HEK293 (cell line): Measurements from ENCODE around the gene AHSA1.
A peak's percentile ranks its signal among the peaks of the same experiment; 100 is the strongest.

Experiments
- GFI1B ChIP-seq: fragments of 450-650 bp; formaldehyde crosslinking; IDR thresholded peaks from 2 replicates; pipeline ENCODE4 v1.5.1; 2016; ENCODE audit warnings: missing biosample characterization, missing genetic modification characterization
- KLF16 ChIP-seq: fragments of 450-650 bp; formaldehyde crosslinking; IDR thresholded peaks from 2 replicates; pipeline ENCODE4 v1.5.1; 2017; ENCODE audit warnings: missing biosample characterization, missing genetic modification characterization
- KLF7 ChIP-seq: fragments of 450-650 bp; formaldehyde crosslinking; IDR thresholded peaks from 2 replicates; pipeline ENCODE4 v1.5.1; 2016; ENCODE audit warnings: missing biosample characterization, missing genetic modification characterization, borderline replicate concordance
- OVOL3 ChIP-seq: fragments of 450-650 bp; formaldehyde crosslinking; IDR thresholded peaks from 2 replicates; pipeline ENCODE4 v1.5.1; 2016; ENCODE audit warnings: missing biosample characterization, missing genetic modification characterization
- PRDM1 ChIP-seq: fragments of 450-650 bp; formaldehyde crosslinking; IDR thresholded peaks from 2 replicates; pipeline ENCODE4; 2016; ENCODE audit warnings: missing biosample characterization, missing genetic modification characterization
- SCRT1 ChIP-seq: fragments of 450-650 bp; formaldehyde crosslinking; IDR thresholded peaks from 2 replicates; pipeline ENCODE4 v1.5.1; 2016; ENCODE audit warnings: missing biosample characterization, missing genetic modification characterization, borderline replicate concordance
- SP7 ChIP-seq: fragments of 450-650 bp; formaldehyde crosslinking; IDR thresholded peaks from 2 replicates; pipeline ENCODE4 v1.5.1; 2016; ENCODE audit warnings: missing biosample characterization, missing genetic modification characterization
- TCF7L2 ChIP-seq: IDR thresholded peaks from 2 replicates; pipeline ENCODE4 v1.6.1; 2011; ENCODE audit warnings: low read depth, mild to moderate bottlenecking, inconsistent platforms, low read length, moderate library complexity, borderline replicate concordance
- ZBTB20 ChIP-seq: fragments of 450-650 bp; formaldehyde crosslinking; IDR thresholded peaks from 2 replicates; pipeline ENCODE4 v1.5.1; 2016; ENCODE audit warnings: missing biosample characterization, missing genetic modification characterization
- ZBTB21 ChIP-seq: fragments of 450-650 bp; formaldehyde crosslinking; IDR thresholded peaks from 2 replicates; pipeline ENCODE4 v1.5.1; 2017; ENCODE audit warnings: missing biosample characterization, missing genetic modification characterization
- ZBTB7A ChIP-seq: fragments of 450-650 bp; formaldehyde crosslinking; IDR thresholded peaks from 2 replicates; pipeline ENCODE4 v1.5.1; 2016; ENCODE audit warnings: low read depth, missing biosample characterization, missing genetic modification characterization
- ZEB2 ChIP-seq: fragments of 450-650 bp; formaldehyde crosslinking; IDR thresholded peaks from 2 replicates; pipeline ENCODE4 v1.5.1; 2016; ENCODE audit warnings: missing biosample characterization, missing genetic modification characterization
- ZFP37 ChIP-seq: fragments of 450-650 bp; formaldehyde crosslinking; IDR thresholded peaks from 2 replicates; pipeline ENCODE4 v1.5.1; 2016; ENCODE audit warnings: missing biosample characterization, missing genetic modification characterization
- ZFP69B ChIP-seq: fragments of 450-650 bp; formaldehyde crosslinking; IDR thresholded peaks from 2 replicates; pipeline ENCODE4 v1.5.1; 2016; ENCODE audit warnings: missing biosample characterization, missing genetic modification characterization
- ZNF112 ChIP-seq: fragments of 450-650 bp; formaldehyde crosslinking; IDR thresholded peaks from 2 replicates; pipeline ENCODE4 v1.5.0; 2017; ENCODE audit warnings: missing biosample characterization, missing genetic modification characterization
- ZNF341 ChIP-seq: fragments of 450-650 bp; formaldehyde crosslinking; IDR thresholded peaks from 2 replicates; pipeline ENCODE4; 2016; ENCODE audit warnings: low read depth, missing biosample characterization, missing genetic modification characterization
- ZNF366 ChIP-seq: fragments of 450-650 bp; formaldehyde crosslinking; conservative IDR thresholded peaks from 2 replicates; pipeline ENCODE4 v1.5.1; 2016; ENCODE audit warnings: missing biosample characterization, missing genetic modification characterization
- ZNF433 ChIP-seq: fragments of 450-650 bp; formaldehyde crosslinking; IDR thresholded peaks from 2 replicates; pipeline ENCODE4 v1.5.1; 2016; ENCODE audit warnings: missing biosample characterization, missing genetic modification characterization, low read depth
- ZNF514 ChIP-seq: fragments of 450-650 bp; formaldehyde crosslinking; IDR thresholded peaks from 2 replicates; pipeline ENCODE4 v1.5.1; 2016; ENCODE audit warnings: missing biosample characterization, missing genetic modification characterization
- ZNF529 ChIP-seq: fragments of 450-650 bp; formaldehyde crosslinking; IDR thresholded peaks from 2 replicates; pipeline ENCODE4 v1.5.1; 2017; ENCODE audit warnings: missing genetic modification characterization, missing biosample characterization; ENCODE audit not compliant: insufficient replicate concordance
- ZNF558 ChIP-seq: fragments of 450-650 bp; formaldehyde crosslinking; IDR thresholded peaks from 2 replicates; pipeline ENCODE4 v1.5.1; 2016; ENCODE audit warnings: missing biosample characterization, missing genetic modification characterization
- ZNF623 ChIP-seq: fragments of 450-650 bp; formaldehyde crosslinking; IDR thresholded peaks from 2 replicates; pipeline ENCODE4 v1.5.1; 2016; ENCODE audit warnings: missing biosample characterization, missing genetic modification characterization
- ZNF701 ChIP-seq: fragments of 450-650 bp; formaldehyde crosslinking; IDR thresholded peaks from 2 replicates; pipeline ENCODE4 v1.5.1; 2016; ENCODE audit warnings: missing biosample characterization, missing genetic modification characterization
- ZNF76 ChIP-seq: fragments of 450-650 bp; formaldehyde crosslinking; IDR thresholded peaks from 2 replicates; pipeline ENCODE4; 2016; ENCODE audit warnings: low read depth, missing biosample characterization, missing genetic modification characterization, borderline replicate concordance
- ZNF792 ChIP-seq: fragments of 450-650 bp; formaldehyde crosslinking; IDR thresholded peaks from 2 replicates; pipeline ENCODE4 v1.5.1; 2016; ENCODE audit warnings: missing biosample characterization, missing genetic modification characterization
- ZSCAN30 ChIP-seq: fragments of 450-650 bp; IDR thresholded peaks from 2 replicates; pipeline ENCODE4 v1.5.1; 2018; ENCODE audit warnings: missing biosample characterization, mild to moderate bottlenecking, missing genetic modification characterization, moderate library complexity
- ZXDB ChIP-seq: fragments of 450-650 bp; formaldehyde crosslinking; IDR thresholded peaks from 2 replicates; pipeline ENCODE4 v1.5.1; 2016; ENCODE audit warnings: missing biosample characterization, missing genetic modification characterization
- TF ChIP-seq, protein P1 (sequence below): fragments of 450-650 bp; formaldehyde crosslinking; IDR thresholded peaks from 2 replicates; pipeline ENCODE4 v1.5.1; 2016; ENCODE audit warnings: missing biosample characterization, missing genetic modification characterization
- TF ChIP-seq, protein P2 (sequence below): fragments of 450-650 bp; formaldehyde crosslinking; IDR thresholded peaks from 2 replicates; pipeline ENCODE4 v1.5.1; 2016; ENCODE audit warnings: missing biosample characterization, missing genetic modification characterization
- TF ChIP-seq, protein P3 (sequence below): fragments of 450-650 bp; formaldehyde crosslinking; IDR thresholded peaks from 2 replicates; pipeline ENCODE4 v1.5.1; 2016; ENCODE audit warnings: missing biosample characterization, missing genetic modification characterization
- TF ChIP-seq, protein P4 (sequence below): fragments of 450-650 bp; formaldehyde crosslinking; IDR thresholded peaks from 2 replicates; pipeline ENCODE4 v1.5.1; 2016; ENCODE audit warnings: missing biosample characterization, missing genetic modification characterization
- TF ChIP-seq, protein P5 (sequence below): fragments of 450-650 bp; formaldehyde crosslinking; IDR thresholded peaks from 2 replicates; pipeline ENCODE4 v1.5.1; 2016; ENCODE audit warnings: missing biosample characterization, missing genetic modification characterization

Gene AHSA1

DNA sequence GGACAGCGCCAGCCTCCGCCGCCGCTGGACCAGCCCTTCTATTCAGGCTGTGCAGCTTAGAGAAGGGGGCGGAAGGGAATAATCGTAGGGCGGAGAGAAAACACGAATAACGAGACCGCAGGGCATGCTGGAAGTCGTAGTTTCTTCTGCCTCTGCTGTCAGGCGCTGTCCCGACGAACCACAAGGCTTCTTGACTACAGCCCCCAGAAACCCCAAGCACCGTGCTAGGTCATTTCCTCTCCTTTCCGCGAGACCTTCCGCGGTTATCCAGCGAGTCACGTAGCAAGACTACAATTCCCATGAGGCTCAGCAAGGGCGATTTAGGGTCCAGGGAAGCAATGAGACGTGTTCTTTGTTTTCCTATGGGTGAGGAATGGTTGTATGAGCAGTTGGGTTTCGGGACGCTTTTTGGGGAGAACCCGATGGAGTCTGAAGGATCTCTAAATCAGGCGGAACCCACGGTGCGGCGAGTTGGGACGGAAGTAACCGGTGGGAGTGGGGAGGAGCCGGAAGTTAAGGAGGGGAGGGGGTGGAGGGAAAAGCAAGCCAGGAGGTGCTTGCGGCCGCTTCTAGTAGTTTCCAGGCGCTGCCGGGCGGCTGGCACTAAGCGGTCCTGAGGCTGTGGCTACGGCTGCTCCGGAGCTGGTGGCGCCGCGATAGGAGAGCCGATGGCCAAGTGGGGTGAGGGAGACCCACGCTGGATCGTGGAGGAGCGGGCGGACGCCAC, at the start of gene AHSA1, which contains the start of gene VIPAS39 (continued):
- peak; percentile 70 for TF ChIP-seq ZNF366 (tag by site-specific recombination)
- 0 out of 2 replicates have a peak, but pooled peaks have one; percentile 42 for TF ChIP-seq OVOL3 (tag by site-specific recombination)
- TF ChIP-seq ZNF112 (tag by site-specific recombination): no peak
- TF ChIP-seq ZFP37 (tag by site-specific recombination): 0 out of 2 replicates have a peak, but pooled peaks have one; percentile 41
- no peak for TF ChIP-seq ZNF701
- TF ChIP-seq ZSCAN30 (tag by site-specific recombination): peak; percentile 18; the same call in 1 of the 2 replicates
- no peak for TF ChIP-seq ZNF558 (tag by site-specific recombination)
- TF ChIP-seq, protein P1, sequence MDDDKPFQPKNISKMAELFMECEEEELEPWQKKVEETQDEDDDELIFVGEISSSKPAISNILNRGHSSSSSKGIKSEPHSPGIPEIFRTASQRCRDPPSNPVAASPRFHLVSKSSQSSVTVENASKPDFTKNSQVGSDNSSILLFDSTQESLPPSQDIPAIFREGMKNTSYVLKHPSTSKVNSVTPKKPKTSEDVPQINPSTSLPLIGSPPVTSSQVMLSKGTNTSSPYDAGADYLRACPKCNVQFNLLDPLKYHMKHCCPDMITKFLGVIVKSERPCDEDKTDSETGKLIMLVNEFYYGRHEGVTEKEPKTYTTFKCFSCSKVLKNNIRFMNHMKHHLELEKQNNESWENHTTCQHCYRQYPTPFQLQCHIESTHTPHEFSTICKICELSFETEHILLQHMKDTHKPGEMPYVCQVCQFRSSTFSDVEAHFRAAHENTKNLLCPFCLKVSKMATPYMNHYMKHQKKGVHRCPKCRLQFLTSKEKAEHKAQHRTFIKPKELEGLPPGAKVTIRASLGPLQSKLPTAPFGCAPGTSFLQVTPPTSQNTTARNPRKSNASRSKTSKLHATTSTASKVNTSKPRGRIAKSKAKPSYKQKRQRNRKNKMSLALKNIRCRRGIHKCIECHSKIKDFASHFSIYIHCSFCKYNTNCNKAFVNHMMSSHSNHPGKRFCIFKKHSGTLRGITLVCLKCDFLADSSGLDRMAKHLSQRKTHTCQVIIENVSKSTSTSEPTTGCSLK (tag by site-specific recombination): no peak
- TF ChIP-seq SCRT1: no peak
- TF ChIP-seq ZNF792: no peak
- TF ChIP-seq, protein P2, sequence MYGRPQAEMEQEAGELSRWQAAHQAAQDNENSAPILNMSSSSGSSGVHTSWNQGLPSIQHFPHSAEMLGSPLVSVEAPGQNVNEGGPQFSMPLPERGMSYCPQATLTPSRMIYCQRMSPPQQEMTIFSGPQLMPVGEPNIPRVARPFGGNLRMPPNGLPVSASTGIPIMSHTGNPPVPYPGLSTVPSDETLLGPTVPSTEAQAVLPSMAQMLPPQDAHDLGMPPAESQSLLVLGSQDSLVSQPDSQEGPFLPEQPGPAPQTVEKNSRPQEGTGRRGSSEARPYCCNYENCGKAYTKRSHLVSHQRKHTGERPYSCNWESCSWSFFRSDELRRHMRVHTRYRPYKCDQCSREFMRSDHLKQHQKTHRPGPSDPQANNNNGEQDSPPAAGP (tag by site-specific recombination): peak; percentile 16; the same call in 1 of the 2 replicates
- peak; percentile 98 for TF ChIP-seq ZNF76
- TF ChIP-seq GFI1B (tag by site-specific recombination): no peak
- TF ChIP-seq ZFP69B (tag by site-specific recombination): no peak
- TF ChIP-seq ZNF529: no peak
- peak; percentile 88 for TF ChIP-seq ZXDB
- no peak for TF ChIP-seq ZBTB21 (tag by site-specific recombination)
- TF ChIP-seq, protein P3, sequence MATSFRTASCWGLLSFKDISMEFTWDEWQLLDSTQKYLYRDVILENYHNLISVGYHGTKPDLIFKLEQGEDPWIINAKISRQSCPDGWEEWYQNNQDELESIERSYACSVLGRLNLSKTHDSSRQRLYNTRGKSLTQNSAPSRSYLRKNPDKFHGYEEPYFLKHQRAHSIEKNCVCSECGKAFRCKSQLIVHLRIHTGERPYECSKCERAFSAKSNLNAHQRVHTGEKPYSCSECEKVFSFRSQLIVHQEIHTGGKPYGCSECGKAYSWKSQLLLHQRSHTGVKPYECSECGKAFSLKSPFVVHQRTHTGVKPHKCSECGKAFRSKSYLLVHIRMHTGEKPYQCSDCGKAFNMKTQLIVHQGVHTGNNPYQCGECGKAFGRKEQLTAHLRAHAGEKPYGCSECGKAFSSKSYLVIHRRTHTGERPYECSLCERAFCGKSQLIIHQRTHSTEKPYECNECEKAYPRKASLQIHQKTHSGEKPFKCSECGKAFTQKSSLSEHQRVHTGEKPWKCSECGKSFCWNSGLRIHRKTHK (tag by site-specific recombination): no peak
- TF ChIP-seq, protein P4, sequence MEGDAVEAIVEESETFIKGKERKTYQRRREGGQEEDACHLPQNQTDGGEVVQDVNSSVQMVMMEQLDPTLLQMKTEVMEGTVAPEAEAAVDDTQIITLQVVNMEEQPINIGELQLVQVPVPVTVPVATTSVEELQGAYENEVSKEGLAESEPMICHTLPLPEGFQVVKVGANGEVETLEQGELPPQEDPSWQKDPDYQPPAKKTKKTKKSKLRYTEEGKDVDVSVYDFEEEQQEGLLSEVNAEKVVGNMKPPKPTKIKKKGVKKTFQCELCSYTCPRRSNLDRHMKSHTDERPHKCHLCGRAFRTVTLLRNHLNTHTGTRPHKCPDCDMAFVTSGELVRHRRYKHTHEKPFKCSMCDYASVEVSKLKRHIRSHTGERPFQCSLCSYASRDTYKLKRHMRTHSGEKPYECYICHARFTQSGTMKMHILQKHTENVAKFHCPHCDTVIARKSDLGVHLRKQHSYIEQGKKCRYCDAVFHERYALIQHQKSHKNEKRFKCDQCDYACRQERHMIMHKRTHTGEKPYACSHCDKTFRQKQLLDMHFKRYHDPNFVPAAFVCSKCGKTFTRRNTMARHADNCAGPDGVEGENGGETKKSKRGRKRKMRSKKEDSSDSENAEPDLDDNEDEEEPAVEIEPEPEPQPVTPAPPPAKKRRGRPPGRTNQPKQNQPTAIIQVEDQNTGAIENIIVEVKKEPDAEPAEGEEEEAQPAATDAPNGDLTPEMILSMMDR (tag by site-specific recombination): no peak
- no peak for TF ChIP-seq ZNF623 (tag by site-specific recombination)
- no peak for TF ChIP-seq ZNF514 (tag by site-specific recombination)
- peak; percentile 98 for TF ChIP-seq ZNF341 (tag by site-specific recombination)
- peak; percentile 31 for TF ChIP-seq KLF16 (tag by site-specific recombination)
- TF ChIP-seq ZEB2: peak; percentile 65; the same call in 1 of the 2 replicates
- TF ChIP-seq ZNF433 (tag by site-specific recombination): no peak
- TF ChIP-seq PRDM1 (tag by site-specific recombination): no peak
- peak; percentile 31 for TF ChIP-seq ZBTB20 (tag by site-specific recombination)
- TF ChIP-seq SP7: 0 out of 2 replicates have a peak, but pooled peaks have one; percentile 37
- TF ChIP-seq, protein P5, sequence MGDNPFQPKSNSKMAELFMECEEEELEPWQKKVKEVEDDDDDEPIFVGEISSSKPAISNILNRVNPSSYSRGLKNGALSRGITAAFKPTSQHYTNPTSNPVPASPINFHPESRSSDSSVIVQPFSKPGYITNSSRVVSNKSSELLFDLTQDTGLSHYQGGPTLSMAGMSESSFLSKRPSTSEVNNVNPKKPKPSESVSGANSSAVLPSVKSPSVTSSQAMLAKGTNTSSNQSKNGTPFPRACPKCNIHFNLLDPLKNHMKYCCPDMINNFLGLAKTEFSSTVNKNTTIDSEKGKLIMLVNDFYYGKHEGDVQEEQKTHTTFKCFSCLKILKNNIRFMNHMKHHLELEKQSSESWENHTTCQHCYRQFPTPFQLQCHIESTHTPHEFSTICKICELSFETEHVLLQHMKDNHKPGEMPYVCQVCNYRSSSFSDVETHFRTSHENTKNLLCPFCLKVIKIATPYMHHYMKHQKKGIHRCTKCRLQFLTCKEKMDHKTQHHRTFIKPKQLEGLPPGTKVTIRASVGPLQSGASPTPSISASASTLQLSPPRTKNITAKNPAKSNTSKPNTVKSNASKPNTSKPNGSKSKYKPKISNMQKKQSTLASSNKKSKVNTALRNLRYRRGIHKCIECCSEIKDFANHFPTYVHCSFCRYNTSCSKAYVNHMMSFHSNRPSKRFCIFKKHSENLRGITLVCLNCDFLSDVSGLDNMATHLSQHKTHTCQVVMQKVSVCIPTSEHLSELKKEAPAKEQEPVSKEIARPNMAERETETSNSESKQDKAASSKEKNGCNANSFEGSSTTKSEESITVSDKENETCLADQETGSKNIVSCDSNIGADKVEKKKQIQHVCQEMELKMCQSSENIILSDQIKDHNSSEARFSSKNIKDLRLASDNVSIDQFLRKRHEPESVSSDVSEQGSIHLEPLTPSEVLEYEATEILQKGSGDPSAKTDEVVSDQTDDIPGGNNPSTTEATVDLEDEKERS: no peak
- TF ChIP-seq TCF7L2: no peak
- peak; percentile 83 for TF ChIP-seq KLF7 (tag by site-specific recombination)
- peak; percentile 14; the same call in 1 of the 2 replicates for TF ChIP-seq ZBTB7A
